CD4-positive, alpha-beta T cell treated with Interleukin-4 for 4 hours (primary cell): ENCODE measurements around the gene SINHCAF.

Source experiments
- DNase-seq: peaks from one replicate; pipeline ENCODE4 v3.0.0-alpha.2; 2020

SINHCAF gene

DNA sequence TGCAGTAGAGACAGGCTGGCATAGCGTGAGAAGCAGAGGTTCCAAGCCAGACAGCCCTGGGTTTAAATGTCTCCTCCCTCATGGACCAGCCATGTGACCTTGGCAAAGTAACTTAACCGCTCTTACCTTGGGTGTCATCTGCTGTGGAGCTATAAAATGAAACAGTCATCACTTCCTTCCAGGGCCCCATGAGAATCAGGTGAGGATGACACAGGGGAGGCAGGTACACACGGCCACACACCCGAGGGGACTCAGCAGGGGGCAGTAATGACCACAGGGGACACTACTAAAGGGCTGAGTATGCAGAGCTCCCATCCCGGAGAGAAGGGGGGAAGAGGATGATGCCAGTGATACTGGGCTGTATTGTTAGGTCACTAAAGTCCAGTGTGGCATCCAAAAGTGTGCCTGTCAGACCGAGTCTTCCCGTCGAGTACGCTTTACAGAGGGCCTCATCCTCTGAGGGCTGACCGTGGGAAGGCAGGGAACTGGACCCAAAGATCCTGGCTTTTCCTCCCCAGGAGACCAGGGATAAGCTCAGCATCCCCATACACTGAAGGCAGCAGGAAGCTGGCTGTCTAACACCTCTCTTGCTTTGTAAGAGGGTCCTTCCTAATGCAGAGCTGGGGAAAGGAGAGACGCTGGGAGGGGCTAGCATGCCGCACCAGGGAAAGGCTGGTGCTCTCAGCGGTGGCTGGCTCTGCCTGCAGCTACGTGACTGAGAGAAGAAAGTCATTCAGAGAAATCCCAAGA, 94.2 kb downstream of the SINHCAF start:
- no peak for DNase-seq
